GM21619 (cell line): ENCODE data around the gene GPR108.

Source experiments
- ATAC-seq: cut with Tn5 transposase; IDR thresholded peaks from one replicate; pipeline ENCODE4 v1.9.1; 2021; ENCODE audit not compliant: unreplicated experiment

Gene GPR108

GRCh38 chr19:6708346-6708745, 29.0 kb downstream of the GPR108 start:
- ATAC-seq: no peak

- ATAC-seq: no peak
Measured at GRCh38 chr19:6707658-6708018, 29.7 kb downstream of the GPR108 start.

GRCh38 chr19:6707011-6707657, 30.2 kb downstream of the GPR108 start:
- no peak for ATAC-seq

- ATAC-seq: no peak
Measured at GRCh38 chr19:6706633-6706958, 30.8 kb downstream of the GPR108 start.

DNA sequence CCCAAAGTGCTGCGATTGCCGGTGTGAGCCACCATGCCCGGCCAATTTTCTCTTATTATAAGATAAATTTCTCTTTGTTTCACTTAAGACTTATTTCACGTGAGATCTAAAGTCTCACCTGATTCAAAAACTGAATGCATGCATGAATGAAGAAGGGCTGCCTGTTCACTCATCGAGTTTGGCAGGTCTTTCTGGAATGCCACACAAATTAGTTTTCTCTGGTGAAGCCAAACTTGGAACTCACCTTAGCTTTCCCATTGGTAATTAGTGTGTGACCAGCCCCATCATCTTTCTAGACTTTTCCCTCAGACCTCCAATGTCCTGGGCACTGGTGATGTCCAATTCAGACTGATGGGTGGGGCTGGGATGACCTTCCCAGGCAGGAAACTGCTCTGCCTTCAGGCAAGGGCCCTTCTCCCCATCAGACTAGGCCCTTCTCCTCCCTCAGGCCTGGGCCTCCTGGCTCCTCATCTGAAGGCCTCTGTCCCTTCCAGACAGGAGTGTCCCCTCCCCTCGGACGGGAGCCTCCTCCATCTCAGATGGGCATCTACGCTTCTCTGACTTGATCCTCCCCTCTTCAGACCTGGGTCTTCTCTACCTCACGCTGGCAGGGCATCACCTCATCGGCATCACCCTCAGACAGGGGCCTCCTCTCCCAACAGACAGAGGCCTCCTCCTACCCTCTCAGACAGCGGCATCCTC, 31.3 kb downstream of the GPR108 start:
- no peak for ATAC-seq

DNA sequence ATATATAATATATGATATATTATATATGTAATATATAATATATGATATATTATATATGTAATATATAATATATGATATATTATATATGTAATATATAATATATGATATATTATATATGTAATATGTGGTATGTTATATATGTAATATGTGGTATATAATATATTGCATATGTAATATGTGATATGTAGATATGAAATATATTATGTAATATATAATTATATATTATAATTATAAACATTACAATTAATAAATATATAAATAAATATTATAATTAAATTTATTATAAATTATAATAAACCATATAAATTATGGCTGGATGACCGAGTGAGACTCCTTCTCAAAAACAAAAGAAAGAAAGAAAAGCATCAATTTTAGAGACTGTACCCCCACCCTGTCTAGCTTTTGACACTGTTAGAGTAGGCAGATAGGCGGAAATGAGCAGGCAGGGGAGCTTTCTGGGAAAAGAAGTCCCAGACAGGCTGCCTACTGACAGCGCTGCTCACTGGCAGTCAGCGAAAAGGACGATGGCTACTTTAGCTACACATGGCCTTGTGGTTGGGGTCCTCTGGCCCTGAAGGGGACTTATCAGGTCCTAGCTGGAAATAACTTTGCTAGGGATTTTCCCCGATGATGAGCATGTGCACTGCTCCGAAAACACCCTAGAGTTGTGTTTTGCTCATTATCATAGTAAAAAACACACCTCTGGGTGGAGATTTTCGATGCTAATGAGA, 36.6 kb downstream of the GPR108 start:
- ATAC-seq: no peak

DNA sequence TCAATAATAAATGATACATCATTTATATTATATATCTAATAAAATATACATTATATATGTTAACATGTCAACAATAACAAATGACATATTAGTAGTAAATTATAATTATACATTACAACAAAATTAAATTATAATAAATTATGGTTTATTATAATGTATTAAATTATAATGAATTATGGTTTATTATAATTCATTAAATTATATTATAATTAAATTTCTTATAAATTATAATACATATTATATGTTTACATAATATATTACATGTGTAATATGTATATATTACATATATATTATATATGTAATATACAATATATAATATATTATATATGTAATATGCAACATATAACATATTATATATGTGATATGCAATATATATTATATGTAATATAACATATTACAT, 37.4 kb downstream of the GPR108 start:
- no peak for ATAC-seq

DNA sequence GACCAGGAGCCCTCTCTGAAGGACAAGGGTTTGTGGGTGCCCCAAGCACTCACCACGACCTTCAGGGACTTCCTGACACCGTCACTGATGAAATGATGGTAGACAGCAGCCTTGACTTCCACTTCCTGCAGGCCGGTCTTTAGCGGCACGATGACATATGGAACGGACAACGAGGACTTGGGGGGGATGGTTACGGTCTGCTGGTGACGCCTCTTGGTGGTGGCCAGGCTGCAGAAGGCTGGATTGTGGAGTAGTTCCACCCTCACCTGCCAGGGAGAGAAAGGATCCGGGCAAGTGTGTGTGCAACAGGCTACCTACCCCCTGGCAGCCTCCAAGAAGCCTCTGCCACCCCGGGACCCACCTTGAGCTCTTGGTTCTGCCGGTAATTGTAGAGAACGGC, 40.1 kb downstream of the GPR108 start:
- ATAC-seq: no peak

GRCh38 chr19:6696239-6696820, 41.0 kb downstream of the GPR108 start:
- ATAC-seq: no peak

- no peak for ATAC-seq
Measured at GRCh38 chr19:6694147-6694815, 43.1 kb downstream of the GPR108 start.

DNA sequence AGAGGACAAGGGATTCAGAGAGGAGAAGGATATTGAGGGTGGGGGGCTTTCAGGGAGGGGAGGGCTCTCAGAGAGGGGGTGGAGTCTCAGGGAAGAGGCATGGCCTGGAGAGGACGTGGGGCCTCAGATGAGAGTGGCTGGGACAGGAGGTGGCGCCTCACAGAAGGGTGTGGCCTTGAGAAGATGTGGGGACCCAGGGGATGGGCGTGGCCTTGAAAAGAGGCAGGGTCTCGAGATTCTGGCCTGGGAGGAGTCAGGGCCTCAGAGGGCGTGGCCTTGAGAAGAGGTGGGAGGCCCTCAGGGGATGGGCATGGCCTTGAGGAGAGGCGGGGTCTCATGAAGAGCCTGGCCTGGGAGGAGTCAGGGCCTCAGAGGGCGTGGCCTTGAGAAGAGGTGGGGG, 43.7 kb downstream of the GPR108 start:
- no peak for ATAC-seq

DNA sequence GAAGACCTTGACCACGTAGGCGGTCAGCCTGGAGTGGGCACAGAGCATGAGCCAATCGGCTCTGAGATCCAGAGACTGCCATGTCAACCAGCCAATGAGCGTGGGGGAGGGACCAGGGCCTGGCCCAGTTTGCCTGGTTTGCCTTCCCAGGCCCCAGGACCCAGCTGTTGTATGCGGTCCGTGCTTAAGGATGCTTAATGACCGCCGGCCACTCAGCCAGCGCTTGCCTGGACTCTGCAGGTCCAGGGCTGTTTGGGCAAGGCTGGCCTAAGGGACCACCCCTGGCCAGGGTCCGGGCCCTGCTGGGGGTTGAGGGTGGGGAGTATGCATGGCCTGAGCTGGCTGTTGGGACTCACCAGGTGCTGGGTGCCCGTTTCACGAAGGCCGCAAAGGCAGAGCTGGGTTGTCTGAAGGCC, 44.3 kb downstream of the GPR108 start:
- ATAC-seq: no peak

GRCh38 chr19:6692027-6692426, 45.4 kb downstream of the GPR108 start:
- no peak for ATAC-seq

- ATAC-seq: no peak
Measured at GRCh38 chr19:6691342-6691741, 46.0 kb downstream of the GPR108 start.

- ATAC-seq: no peak
Measured at GRCh38 chr19:6690160-6690885, 47.1 kb downstream of the GPR108 start.

- no peak for ATAC-seq
Measured at GRCh38 chr19:6687114-6687513, 50.3 kb downstream of the GPR108 start.

DNA sequence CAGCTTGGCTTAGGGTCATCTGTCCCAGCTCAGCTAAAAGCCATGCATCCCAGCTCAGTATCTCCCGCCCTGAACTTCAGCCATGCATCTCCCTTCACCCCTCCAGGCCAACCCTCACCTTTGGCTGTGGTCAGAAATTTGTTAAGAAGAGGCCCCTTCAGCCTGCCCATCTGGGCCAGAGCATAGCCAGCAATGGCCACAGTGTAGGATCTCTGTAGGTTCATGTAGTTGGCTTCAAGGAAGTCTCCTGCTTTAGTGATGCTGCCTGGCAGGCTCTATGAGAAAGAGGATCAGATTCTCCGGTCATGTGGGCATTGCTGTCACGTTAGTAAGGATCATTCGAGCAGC, 50.8 kb downstream of the GPR108 start:
- ATAC-seq: no peak

DNA sequence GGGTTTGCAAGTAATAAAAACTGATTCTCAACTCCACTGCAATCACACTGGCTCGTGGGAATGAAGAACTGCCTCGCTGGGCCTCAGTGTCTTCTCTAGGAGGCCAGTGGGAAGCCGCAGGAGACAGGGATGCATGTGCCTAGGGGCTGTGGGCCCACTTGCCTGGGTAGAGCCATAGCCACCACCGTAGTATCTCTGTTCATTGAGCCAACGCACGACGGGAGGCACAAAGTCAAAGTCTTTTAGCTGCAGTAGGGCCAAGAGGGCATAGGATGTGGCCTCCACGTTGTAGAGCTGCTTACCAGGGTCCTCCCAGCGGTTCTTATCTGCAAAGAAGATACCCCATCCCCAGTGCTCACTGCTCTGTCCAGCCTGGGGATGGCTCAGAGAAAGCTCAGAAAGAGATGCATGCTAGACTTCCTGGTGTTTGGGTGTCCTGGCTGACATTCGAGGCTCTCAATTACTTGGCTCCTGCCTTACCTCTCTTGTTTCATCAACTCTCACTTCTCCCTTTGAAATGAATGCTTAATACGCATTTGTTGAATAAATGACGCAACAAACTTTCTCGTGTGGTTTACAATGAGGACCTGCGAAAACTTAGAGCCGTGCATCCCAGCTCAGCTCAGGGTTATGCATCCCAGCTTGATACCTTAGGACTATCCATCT, 51.3 kb downstream of the GPR108 start:
- ATAC-seq: no peak

DNA sequence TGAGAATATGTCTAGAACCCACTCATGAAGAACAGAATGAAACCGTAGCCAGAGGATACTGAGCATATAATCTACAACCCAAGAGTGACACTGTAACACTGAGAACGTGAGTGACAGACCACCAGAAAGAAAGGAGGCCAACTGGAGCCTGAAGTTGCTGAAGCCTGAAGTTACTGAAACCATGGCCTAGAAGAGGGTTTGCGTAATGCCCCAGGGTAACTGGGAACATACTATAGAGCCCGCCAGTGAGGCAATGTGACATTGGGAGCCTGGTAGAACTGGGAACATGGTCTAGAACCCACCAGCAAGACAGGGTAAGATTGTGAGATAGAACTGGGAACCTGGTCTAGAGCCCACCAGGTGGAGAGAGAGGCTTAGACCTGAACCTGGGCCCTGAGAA, 51.9 kb downstream of the GPR108 start:
- no peak for ATAC-seq

GRCh38 chr19:6683971-6684370, 53.4 kb downstream of the GPR108 start:
- no peak for ATAC-seq
